ENCODE results near the gene TMEM163. TPM values are rescaled to one million over a fixed set of nuclear protein-coding genes. Genes with fewer than 3 reads are reported as not detected.

Gene TMEM163
- total RNA-seq, 2 donors from 2014 or later: 16.2 to 27.5 TPM

GRCh38 chr2:134714228-134714627 is 4.6 kb downstream of the TMEM163 start:
- TF ChIP-seq CTCF (IDR thresholded peaks at IDR 0.05): no peak
- TF ChIP-seq POLR2A (IDR thresholded peaks at IDR 0.05): no peak
- peaks cover 36% of the 10 kb centered on the region for H3K4me1 ChIP-seq
- no peaks in the 10 kb centered on the region for H3K9me3 ChIP-seq
- 77 to 98% methylated on average over 2 of the region's 2 CpGs for WGBS, 2 donors
- no peak overlapping the region for H3K4me3 ChIP-seq
- no peaks in the 10 kb centered on the region for H3K36me3 ChIP-seq (replicated peaks in 1 of 2; ENCODE audit: insufficient read depth in 1 of 2, low read depth in 2 of 2)
- ATAC-seq: no peak
- DNase-seq: no peak
- intact Hi-C loops (cut with DNase I): no loop called here
- H3K27ac ChIP-seq: no peak overlapping the region
- no peaks in the 10 kb centered on the region for H3K27me3 ChIP-seq

GRCh38 chr2:134713606-134714005 is 5.2 kb downstream of the TMEM163 start:
- Histone ChIP-seq H3K4me3 (no peak overlapping the region), H3K9me3 (no peaks in the 10 kb centered on the region), H3K36me3 (replicated peaks in 1 of 2; ENCODE audit: insufficient read depth in 1 of 2, low read depth in 2 of 2) (no peaks in the 10 kb centered on the region), H3K27me3 (no peaks in the 10 kb centered on the region), H3K27ac (no peak overlapping the region), H3K4me1 (peaks cover 34% of the 10 kb centered on the region)
- DNase-seq: no peak
- WGBS, 2 donors: 95 to 96% methylated on average over 1 of the region's 1 CpG
- TF ChIP-seq POLR2A (IDR thresholded peaks at IDR 0.05) (no peak), CTCF (IDR thresholded peaks at IDR 0.05) (no peak)
- ATAC-seq: no peak
- intact Hi-C loops (cut with DNase I): no loop called here

GRCh38 chr2:134713176-134713575 is 5.6 kb downstream of the TMEM163 start:
- H3K4me3 ChIP-seq: no peak overlapping the region
- TF ChIP-seq CTCF (IDR thresholded peaks at IDR 0.05) (no peak), POLR2A (IDR thresholded peaks at IDR 0.05) (no peak)
- no peaks in the 10 kb centered on the region for H3K9me3 ChIP-seq
- 76 to 84% methylated on average over 11 of the region's 11 CpGs for WGBS, 2 donors
- peaks cover 33% of the 10 kb centered on the region for H3K4me1 ChIP-seq
- no peaks in the 10 kb centered on the region for H3K27me3 ChIP-seq
- intact Hi-C loops (cut with DNase I): no loop called here
- ATAC-seq (no peak), DNase-seq (no peak)
- no peak overlapping the region for H3K27ac ChIP-seq
- H3K36me3 ChIP-seq (replicated peaks in 1 of 2; ENCODE audit: insufficient read depth in 1 of 2, low read depth in 2 of 2): no peaks in the 10 kb centered on the region

- ATAC-seq (no peak), DNase-seq (no peak)
- H3K4me1 ChIP-seq: peaks cover 28% of the 10 kb centered on the region
- no peaks in the 10 kb centered on the region for H3K9me3 ChIP-seq
- no peaks in the 10 kb centered on the region for H3K36me3 ChIP-seq (replicated peaks in 1 of 2; ENCODE audit: insufficient read depth in 1 of 2, low read depth in 2 of 2)
- no peak for TF ChIP-seq POLR2A (IDR thresholded peaks at IDR 0.05)
- TF ChIP-seq CTCF (IDR thresholded peaks at IDR 0.05): no peak
- no peaks in the 10 kb centered on the region for H3K27me3 ChIP-seq
- H3K4me3 ChIP-seq: no peak overlapping the region
- intact Hi-C loops (cut with DNase I): no loop called here
- WGBS, 2 donors: 88 to 90% methylated on average over 4 of the region's 4 CpGs
- no peak overlapping the region for H3K27ac ChIP-seq
Measured at GRCh38 chr2:134712736-134713135, 6.1 kb downstream of the TMEM163 start.

GRCh38 chr2:134712299-134712698 is 6.5 kb downstream of the TMEM163 start:
- DNase-seq (no peak), ATAC-seq (no peak)
- Histone ChIP-seq H3K27ac (peak overlapping the region in 1 of 4 donors; percentile 18), H3K9me3 (no peaks in the 10 kb centered on the region), H3K4me1 (peaks cover 28% of the 10 kb centered on the region), H3K4me3 (no peak overlapping the region), H3K27me3 (no peaks in the 10 kb centered on the region), H3K36me3 (replicated peaks in 1 of 2; ENCODE audit: insufficient read depth in 1 of 2, low read depth in 2 of 2) (no peaks in the 10 kb centered on the region)
- intact Hi-C loops (cut with DNase I): no loop called here
- no peak for TF ChIP-seq CTCF (IDR thresholded peaks at IDR 0.05)
- no peak for TF ChIP-seq POLR2A (IDR thresholded peaks at IDR 0.05)
- 40 to 49% methylated on average over 3 of the region's 3 CpGs for WGBS, 2 donors

Data from body of pancreas (tissue), 4 donors.